ENCODE measurements around the gene MSRB1.

- TF ChIP-seq EZH2 (IDR thresholded peaks at IDR 0.05; ENCODE audit: borderline replicate concordance, low read depth, low read length, severe bottlenecking) (peak; percentile 78), MAX (IDR thresholded peaks at IDR 0.05; ENCODE audit: insufficient read depth, insufficient read length) (no peak), CTCF (IDR thresholded peaks at IDR 0.05; ENCODE audit: extremely low read depth in 1 of 2, insufficient read depth in 1 of 2, low read depth in 1 of 2, low read length in 2 of 2) (no peak), POLR2A (IDR thresholded peaks at IDR 0.05; ENCODE audit: low read depth, low read length) (no peak), MYC (IDR thresholded peaks at IDR 0.05; ENCODE audit: low read depth, low read length) (no peak), POLR2AphosphoS5 (IDR thresholded peaks at IDR 0.05; ENCODE audit: insufficient read depth, low read depth, low read length) (no peak), FOS (IDR thresholded peaks at IDR 0.05; ENCODE audit: borderline replicate concordance, insufficient read depth, low read length) (no peak), JUN (IDR thresholded peaks at IDR 0.05; ENCODE audit: borderline replicate concordance, insufficient read depth, insufficient read length, low read depth) (no peak)
Measured at GRCh38 chr16:1989209-1990100, 46.5 kb upstream of the MSRB1 start, which contains the start of gene SYNGR3.

Data from endothelial cell of umbilical vein (primary cell).